ENCODE data around the gene EDRF1.
"Not testable (repeated sequence)": the region's sequence is repeated elsewhere in the genome, so short reads cannot be mapped to it uniquely, and the experiment has no call there.

DNA sequence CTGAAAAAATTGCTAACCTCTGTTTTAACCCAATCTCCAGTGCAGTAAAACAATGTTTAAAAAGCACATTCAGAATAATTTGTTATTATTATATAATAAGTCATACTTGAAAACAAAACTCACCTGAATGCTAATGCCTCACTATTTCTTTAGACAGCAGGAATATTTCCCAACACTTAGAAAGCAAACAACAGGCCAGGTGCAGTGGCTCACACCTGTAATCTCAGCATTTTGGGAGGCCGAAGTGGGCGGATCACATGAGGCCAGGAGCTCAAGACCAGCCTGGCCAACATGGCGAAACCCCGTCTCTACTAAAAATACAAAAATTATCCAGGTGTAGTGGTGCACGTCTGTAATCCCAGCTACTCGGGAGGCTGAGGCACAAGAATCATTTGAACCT, 22.6 kb upstream of the EDRF1 start:
- TF ChIP-seq EZH2 (IDR thresholded peaks at IDR 0.05; ENCODE audit: borderline replicate concordance, low read length), result not testable (repeated sequence)
- TF ChIP-seq, protein P1, sequence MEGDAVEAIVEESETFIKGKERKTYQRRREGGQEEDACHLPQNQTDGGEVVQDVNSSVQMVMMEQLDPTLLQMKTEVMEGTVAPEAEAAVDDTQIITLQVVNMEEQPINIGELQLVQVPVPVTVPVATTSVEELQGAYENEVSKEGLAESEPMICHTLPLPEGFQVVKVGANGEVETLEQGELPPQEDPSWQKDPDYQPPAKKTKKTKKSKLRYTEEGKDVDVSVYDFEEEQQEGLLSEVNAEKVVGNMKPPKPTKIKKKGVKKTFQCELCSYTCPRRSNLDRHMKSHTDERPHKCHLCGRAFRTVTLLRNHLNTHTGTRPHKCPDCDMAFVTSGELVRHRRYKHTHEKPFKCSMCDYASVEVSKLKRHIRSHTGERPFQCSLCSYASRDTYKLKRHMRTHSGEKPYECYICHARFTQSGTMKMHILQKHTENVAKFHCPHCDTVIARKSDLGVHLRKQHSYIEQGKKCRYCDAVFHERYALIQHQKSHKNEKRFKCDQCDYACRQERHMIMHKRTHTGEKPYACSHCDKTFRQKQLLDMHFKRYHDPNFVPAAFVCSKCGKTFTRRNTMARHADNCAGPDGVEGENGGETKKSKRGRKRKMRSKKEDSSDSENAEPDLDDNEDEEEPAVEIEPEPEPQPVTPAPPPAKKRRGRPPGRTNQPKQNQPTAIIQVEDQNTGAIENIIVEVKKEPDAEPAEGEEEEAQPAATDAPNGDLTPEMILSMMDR (IDR thresholded peaks at IDR 0.05; ENCODE audit: low read length), result not testable (repeated sequence)

Measured in OCI-LY1 (cell line).